Measurements from ENCODE around the gene ORAI2. TPM values are rescaled to one million over a fixed set of nuclear protein-coding genes. Genes with fewer than 3 reads are reported as not detected.

Gene ORAI2
- total and polyA plus RNA-seq, 2 of the 8 experiments (the other 6 are each of a cell fraction or from before 2014, with no cell fraction given) = 20.7 to 35.2 TPM

DNA sequence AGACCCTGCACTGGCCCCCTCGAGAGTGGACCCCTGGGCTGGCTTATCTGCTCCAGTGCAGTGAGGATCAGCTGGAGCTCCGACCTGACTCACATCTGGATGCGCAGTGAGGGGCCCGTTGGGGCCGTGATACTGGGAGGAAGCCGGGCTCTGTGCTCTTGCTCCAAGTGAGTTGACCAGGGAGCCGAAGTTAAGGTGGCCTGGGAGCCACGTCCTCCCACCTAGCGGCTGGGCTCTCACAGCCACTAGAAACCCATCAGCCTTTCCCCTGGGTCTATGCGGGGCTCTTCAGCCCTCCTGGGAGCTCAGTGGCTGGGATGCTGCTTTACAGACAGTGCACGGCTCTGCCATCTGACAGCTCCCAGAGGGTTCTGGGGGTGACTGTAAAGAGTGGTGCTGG lies 22.2 kb downstream of the ORAI2 start:
- Histone ChIP-seq H3K4ac (replicated peaks; ENCODE audit: insufficient read length, low read depth, low read length) (no peak overlapping the region), H3K36me3 (ENCODE audit: control insufficient read depth in 2 of 4, insufficient read depth in 4 of 4, low read length in 3 of 4) (peaks cover 7 to 22% (median 17%) of the 10 kb centered on the region in 4 experiments; a peak in 5 of 8 replicates), H2AK5ac (ENCODE audit: low read depth, low read length) (no peak overlapping the region), H2BK5ac (ENCODE audit: low read depth, low read length) (no peak overlapping the region), H3K18ac (ENCODE audit: extremely low read depth, low read length) (no peak overlapping the region), H3K23me2 (ENCODE audit: low read depth, low read length) (no peaks in the 10 kb centered on the region; the same call in 1 of the 2 replicates), H3K79me1 (ENCODE audit: low read depth, low read length) (no peaks in the 10 kb centered on the region), H3K4me3 (ENCODE audit: extremely low read depth in 1 of 4, insufficient read depth in 2 of 4, low read depth in 3 of 4, low read length in 4 of 4) (no peak overlapping the region), H2BK12ac (ENCODE audit: low read depth, low read length) (no peak overlapping the region), H3K79me2 (ENCODE audit: control insufficient read depth in 1 of 2, insufficient read depth in 2 of 2, low read length in 2 of 2) (no peaks in the 10 kb centered on the region), H2AFZ (ENCODE audit: low read length) (no peak overlapping the region), H4K20me1 (replicated peaks in 1 of 2; ENCODE audit: control insufficient read depth in 1 of 2, insufficient read depth in 2 of 2, low read length in 2 of 2) (peaks cover 0 to 2% of the 10 kb centered on the region in 2 experiments), H3K4me2 (ENCODE audit: insufficient read depth in 1 of 2, low read depth in 2 of 2, low read length in 2 of 2) (no peak overlapping the region), H4K5ac (ENCODE audit: insufficient read length, low read depth, low read length) (no peak overlapping the region), H3K27ac (ENCODE audit: low read depth, low read length) (no peak overlapping the region), H3K14ac (ENCODE audit: insufficient read length) (no peak overlapping the region), H3K9ac (replicated peaks in 1 of 4; ENCODE audit: extremely low read depth in 1 of 4, low read depth in 3 of 4, low read length in 3 of 4) (no peak overlapping the region), H3K23ac (ENCODE audit: insufficient read length) (no peak overlapping the region), H2BK20ac (ENCODE audit: low read length) (no peak overlapping the region), H3K27me3 (replicated peaks in 1 of 4; ENCODE audit: control insufficient read depth in 3 of 4, extremely low read depth in 1 of 4, insufficient read depth in 3 of 4, low read length in 3 of 4) (no peaks in the 10 kb centered on the region; a peak in 1 of 7 replicates), H3K56ac (replicated peaks; ENCODE audit: insufficient read length, low read depth, low read length) (no peak overlapping the region), H2BK15ac (ENCODE audit: low read length) (no peak overlapping the region), H4K91ac (replicated peaks; ENCODE audit: insufficient read length, low read length) (no peak overlapping the region), H2BK120ac (replicated peaks; ENCODE audit: low read depth, low read length) (no peak overlapping the region), H3K4me1 (replicated peaks in 1 of 4; ENCODE audit: control insufficient read depth in 3 of 4, insufficient read depth in 4 of 4, low read length in 3 of 4) (peaks cover 0 to 3% (median 0%) of the 10 kb centered on the region in 4 experiments; a peak in 2 of 7 replicates), H3K9me3 (ENCODE audit: insufficient read depth in 2 of 2, low read depth in 1 of 2, low read length in 1 of 2) (no peaks in the 10 kb centered on the region), H4K8ac (ENCODE audit: extremely low read depth, insufficient read depth, low read length) (no peak overlapping the region)
- 94% methylated on average over 8 of the region's 11 CpGs; no CpG with 5 or more reads in 1 of the 2 experiments for WGBS, 2 experiments (ENCODE audit: extremely low coverage in 1 of 2, insufficient coverage in 1 of 2, insufficient read length in 1 of 2, insufficient replicate concordance in 2 of 2, low coverage in 1 of 2, low lambda C conversion rate in 2 of 2, missing lambda C conversion rate in 1 of 2)
- TF ChIP-seq RXRA (IDR thresholded peaks at IDR 0.05; ENCODE audit: insufficient read depth, low read depth, low read length) (no peak), GABPA (IDR thresholded peaks at IDR 0.05; ENCODE audit: borderline replicate concordance, insufficient read depth, low read length) (no peak), FOSL1 (IDR thresholded peaks at IDR 0.05; ENCODE audit: insufficient read depth, low read depth, low read length) (no peak), SP2 (IDR thresholded peaks at IDR 0.05; ENCODE audit: low read length) (no peak), TCF12 (IDR thresholded peaks at IDR 0.05; ENCODE audit: low read depth, low read length) (no peak)
- TF ChIP-seq, protein P1, sequence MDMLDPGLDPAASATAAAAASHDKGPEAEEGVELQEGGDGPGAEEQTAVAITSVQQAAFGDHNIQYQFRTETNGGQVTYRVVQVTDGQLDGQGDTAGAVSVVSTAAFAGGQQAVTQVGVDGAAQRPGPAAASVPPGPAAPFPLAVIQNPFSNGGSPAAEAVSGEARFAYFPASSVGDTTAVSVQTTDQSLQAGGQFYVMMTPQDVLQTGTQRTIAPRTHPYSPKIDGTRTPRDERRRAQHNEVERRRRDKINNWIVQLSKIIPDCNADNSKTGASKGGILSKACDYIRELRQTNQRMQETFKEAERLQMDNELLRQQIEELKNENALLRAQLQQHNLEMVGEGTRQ (IDR thresholded peaks at IDR 0.05; ENCODE audit: low read length) = no peak
- FAIRE-seq (no peak), DNase-seq (ENCODE audit: low read depth in 1 of 2, low spot score in 2 of 2) (no peak)
- ChIA-PET CTCF (ENCODE audit: partially characterized antibody) (interaction anchor here (1.0 to 2.1 kb wide), 6 partner anchors 20 to 183 kb away, joined by 3 to 5 read pairs (median 4); no protein-coding TSS in a partner anchor), POLR2A (ENCODE audit: partially characterized antibody) (interaction anchor here (1.4 to 4.5 kb wide), 5 partner anchors 9 to 51 kb away, joined by 3 to 27 read pairs (median 6); partner anchors contain the start of genes ALKBH4 and LRWD1)
